Hepatocyte (in vitro differentiated cells): ENCODE data around the gene HS1BP3. TPM values are rescaled to one million over a fixed set of nuclear protein-coding genes. Genes with fewer than 3 reads are reported as not detected.

Source experiments
- DNase-seq: peaks from one replicate; pipeline ENCODE4 v3.0.0-alpha.2; 2016; ENCODE audit warnings: low spot score
- H2AFZ ChIP-seq: fragments of 200-600 bp; sonication (generic); 2 replicates; pipeline ENCODE4 v1.6.0; 2016; ENCODE audit warnings: antibody characterized with exemption, mild to moderate bottlenecking
- H3K27ac ChIP-seq: fragments of 200-600 bp; sonication (generic); 2 replicates; pipeline ENCODE4 v1.5.1; 2016; ENCODE audit warnings: mild to moderate bottlenecking
- H3K27me3 ChIP-seq: fragments of 200-600 bp; sonication (generic); 2 replicates; pipeline ENCODE4 v1.6.1; 2016
- H3K36me3 ChIP-seq: fragments of 200-600 bp; sonication (generic); replicated peaks from 2 replicates; pipeline ENCODE4 v1.5.1; 2016; ENCODE audit warnings: low read depth; ENCODE audit not compliant: insufficient read depth
- H3K4me1 ChIP-seq: fragments of 200-600 bp; sonication (generic); 2 replicates; pipeline ENCODE4 v1.5.1; 2016; ENCODE audit warnings: mild to moderate bottlenecking, moderate library complexity; ENCODE audit not compliant: insufficient read depth
- H3K4me2 ChIP-seq: fragments of 200-600 bp; sonication (generic); 2 replicates; pipeline ENCODE4 v1.6.0; 2016
- H3K4me3 ChIP-seq: fragments of 200-600 bp; sonication (generic); 2 replicates; pipeline ENCODE4 v1.5.1; 2016; ENCODE audit warnings: mild to moderate bottlenecking
- H3K79me2 ChIP-seq: fragments of 200-600 bp; sonication (generic); 2 replicates; pipeline ENCODE4 v1.6.0; 2017; ENCODE audit warnings: mild to moderate bottlenecking
- H3K9me2 ChIP-seq: fragments of 200-600 bp; sonication (generic); replicated peaks from 2 replicates; pipeline ENCODE4 v1.6.0; 2017; ENCODE audit warnings: mild to moderate bottlenecking; ENCODE audit not compliant: insufficient read depth
- H3K9me3 ChIP-seq: fragments of 200-600 bp; sonication (generic); 2 replicates; pipeline ENCODE4 v1.5.1; 2016; ENCODE audit warnings: low read depth, mild to moderate bottlenecking
- H4K20me1 ChIP-seq: fragments of 200-600 bp; sonication (generic); 2 replicates; pipeline ENCODE4 v1.6.0; 2016; ENCODE audit warnings: mild to moderate bottlenecking; ENCODE audit not compliant: insufficient read depth, poor library complexity, severe bottlenecking
- EZH2 ChIP-seq: fragments of 200-600 bp; sonication (generic); IDR thresholded peaks from 2 replicates; pipeline ENCODE4 v1.6.1; 2016; ENCODE audit warnings: antibody characterized with exemption, mild to moderate bottlenecking, borderline replicate concordance
- EZH2phosphoT487 ChIP-seq: fragments of 200-600 bp; sonication (generic); IDR thresholded peaks from one replicate; pipeline ENCODE4 v1.6.1; 2018; ENCODE audit warnings: antibody characterized with exemption, mild to moderate bottlenecking, low read depth, moderate library complexity; ENCODE audit not compliant: unreplicated experiment, severe bottlenecking
- WGBS: methylation state at CpG from one replicate; pipeline ENCODE4 v1.1.6; 2016; ENCODE audit warnings: low lambda C conversion rate; ENCODE audit errors: missing lambda C conversion rate; 5-methylcytosine and 5-hydroxymethylcytosine counted together
- polyA plus RNA-seq: library from polyadenylated mRNA; unstranded; fragments of >200 nt; fragmentation: Nextera tagmentation; extraction: Ambion mirVana; gene quantifications from 2 replicates; pipeline ENCODE4 v1.2.1, GENCODE V29; 2016
- total RNA-seq: library from RNA; depleted of rRNA; stranded (reverse); fragments of >200 nt; gene quantifications from 2 replicates; pipeline ENCODE4 v1.2.3, GENCODE V29; 2014
- TF ChIP-seq, protein P1 (sequence below): fragments of 200-600 bp; sonication (generic); IDR thresholded peaks from 2 replicates; pipeline ENCODE4 v1.5.1; 2016; ENCODE audit warnings: antibody characterized with exemption, mild to moderate bottlenecking; ENCODE audit not compliant: poor library complexity

The HS1BP3 gene
- total and polyA plus RNA-seq, 2 experiments from 2014 or later: 26.8 to 29.6 TPM

DNA sequence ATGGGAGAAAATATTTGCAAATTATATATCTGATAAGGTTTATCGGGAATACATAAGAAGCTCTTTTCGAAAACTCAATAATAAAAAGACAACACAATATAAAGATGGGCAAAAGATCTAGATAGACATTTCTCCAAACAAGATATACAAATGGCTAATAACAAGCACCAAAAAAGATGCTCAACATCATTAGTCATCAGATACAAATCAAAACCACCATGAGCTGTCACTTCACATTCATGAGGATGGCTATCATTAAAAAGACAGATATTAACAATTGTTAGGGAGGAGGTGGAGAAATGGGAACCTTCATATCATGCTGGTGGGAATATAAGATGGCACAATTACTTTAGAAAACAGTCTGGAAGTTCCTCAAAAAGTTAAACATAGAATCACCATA lies 48.1 kb downstream of the HS1BP3 start:
- DNase-seq: no peak
- no peaks in the 10 kb centered on the region for H3K9me2 ChIP-seq
- no peak overlapping the region for H3K4me2 ChIP-seq
- no peaks in the 10 kb centered on the region for H4K20me1 ChIP-seq
- no peaks in the 10 kb centered on the region for H3K79me2 ChIP-seq
- H3K27me3 ChIP-seq: no peaks in the 10 kb centered on the region
- no peak overlapping the region for H3K27ac ChIP-seq
- TF ChIP-seq EZH2phosphoT487 (no peak), EZH2 (no peak)
- TF ChIP-seq, protein P1, sequence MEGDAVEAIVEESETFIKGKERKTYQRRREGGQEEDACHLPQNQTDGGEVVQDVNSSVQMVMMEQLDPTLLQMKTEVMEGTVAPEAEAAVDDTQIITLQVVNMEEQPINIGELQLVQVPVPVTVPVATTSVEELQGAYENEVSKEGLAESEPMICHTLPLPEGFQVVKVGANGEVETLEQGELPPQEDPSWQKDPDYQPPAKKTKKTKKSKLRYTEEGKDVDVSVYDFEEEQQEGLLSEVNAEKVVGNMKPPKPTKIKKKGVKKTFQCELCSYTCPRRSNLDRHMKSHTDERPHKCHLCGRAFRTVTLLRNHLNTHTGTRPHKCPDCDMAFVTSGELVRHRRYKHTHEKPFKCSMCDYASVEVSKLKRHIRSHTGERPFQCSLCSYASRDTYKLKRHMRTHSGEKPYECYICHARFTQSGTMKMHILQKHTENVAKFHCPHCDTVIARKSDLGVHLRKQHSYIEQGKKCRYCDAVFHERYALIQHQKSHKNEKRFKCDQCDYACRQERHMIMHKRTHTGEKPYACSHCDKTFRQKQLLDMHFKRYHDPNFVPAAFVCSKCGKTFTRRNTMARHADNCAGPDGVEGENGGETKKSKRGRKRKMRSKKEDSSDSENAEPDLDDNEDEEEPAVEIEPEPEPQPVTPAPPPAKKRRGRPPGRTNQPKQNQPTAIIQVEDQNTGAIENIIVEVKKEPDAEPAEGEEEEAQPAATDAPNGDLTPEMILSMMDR: no peak
- no peak overlapping the region for H3K4me3 ChIP-seq
- H3K9me3 ChIP-seq: peaks cover 4% of the 10 kb centered on the region
- H2AFZ ChIP-seq: no peak overlapping the region
- WGBS: 98% methylated on average over 2 of the region's 2 CpGs
- H3K36me3 ChIP-seq: no peaks in the 10 kb centered on the region
- peaks cover 19% of the 10 kb centered on the region for H3K4me1 ChIP-seq

DNA sequence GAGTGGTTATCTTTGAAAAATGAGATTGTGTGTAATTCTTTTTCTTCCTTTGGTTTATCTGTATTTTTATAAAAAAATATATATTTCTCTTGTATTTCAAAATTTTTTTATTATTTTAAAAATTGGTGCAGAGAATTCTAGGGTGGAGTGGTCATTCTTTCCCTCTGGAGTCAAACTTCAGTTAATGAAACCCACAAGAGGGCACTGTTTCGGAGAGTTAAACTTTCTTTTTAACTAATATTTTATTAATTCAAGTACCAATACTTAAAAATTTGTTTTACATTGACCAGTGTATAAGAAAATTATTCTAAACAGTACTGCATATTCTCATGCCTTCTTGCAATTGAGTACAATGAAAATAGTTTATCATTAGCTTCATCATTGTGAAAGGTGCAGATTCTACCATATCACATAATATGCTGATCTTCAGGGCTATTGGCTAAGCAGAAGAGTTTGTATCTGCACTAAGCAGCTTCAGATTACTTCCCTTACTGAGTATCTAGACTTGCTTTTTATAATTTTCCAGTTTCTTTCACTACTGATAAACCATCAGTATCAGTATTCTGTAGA lies 50.1 kb downstream of the HS1BP3 start:
- H3K36me3 ChIP-seq: no peaks in the 10 kb centered on the region
- H4K20me1 ChIP-seq: no peaks in the 10 kb centered on the region
- H3K79me2 ChIP-seq: no peaks in the 10 kb centered on the region
- H3K9me3 ChIP-seq: no peaks in the 10 kb centered on the region
- no peak overlapping the region for H3K4me3 ChIP-seq
- peaks cover 38% of the 10 kb centered on the region for H3K4me1 ChIP-seq
- no peaks in the 10 kb centered on the region for H3K27me3 ChIP-seq
- no peak for DNase-seq
- TF ChIP-seq, protein P1: peak; percentile 67
- no peak for TF ChIP-seq EZH2
- no peak overlapping the region for H2AFZ ChIP-seq
- no peaks in the 10 kb centered on the region for H3K9me2 ChIP-seq
- H3K4me2 ChIP-seq: no peak overlapping the region
- 78% methylated on average over 1 of the region's 1 CpG for WGBS
- no peak overlapping the region for H3K27ac ChIP-seq

DNA sequence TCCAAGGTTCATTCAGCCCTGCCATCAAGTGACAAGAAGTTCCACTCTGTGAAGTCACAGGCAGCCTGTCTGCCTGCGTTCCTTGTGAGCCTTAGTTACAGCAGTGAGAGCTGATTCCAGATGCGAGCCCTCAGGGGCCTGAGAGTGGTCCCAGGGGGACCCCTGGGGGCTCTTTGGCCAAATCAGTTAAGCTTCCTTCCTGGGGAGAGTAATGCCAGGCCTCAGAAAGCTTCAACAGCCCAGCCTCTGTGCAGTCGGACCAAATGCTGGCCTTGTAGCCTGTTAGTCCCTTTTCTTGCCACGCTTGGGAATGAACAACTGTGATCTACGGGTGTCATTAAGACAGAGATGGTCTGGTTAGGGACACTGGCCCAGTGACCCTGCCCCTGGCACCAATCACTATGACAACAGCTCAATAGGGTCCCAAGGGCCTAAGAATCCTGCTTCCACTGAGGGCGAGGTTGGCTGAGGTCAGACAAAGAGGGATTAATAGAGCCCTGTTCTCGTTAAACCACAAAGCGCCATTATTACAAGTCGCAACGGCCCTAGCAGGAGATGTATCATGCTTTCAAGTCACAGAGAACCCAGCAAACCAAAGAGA lies 50.9 kb downstream of the HS1BP3 start:
- H3K27ac ChIP-seq: no peak overlapping the region
- no peak overlapping the region for H3K4me3 ChIP-seq
- peaks cover 47% of the 10 kb centered on the region for H3K4me1 ChIP-seq
- WGBS: 85% methylated on average over 10 of the region's 10 CpGs
- no peak overlapping the region for H2AFZ ChIP-seq
- H3K9me3 ChIP-seq: no peaks in the 10 kb centered on the region
- DNase-seq: no peak
- H3K36me3 ChIP-seq: no peaks in the 10 kb centered on the region
- TF ChIP-seq EZH2phosphoT487: no peak
- no peak for TF ChIP-seq EZH2
- TF ChIP-seq, protein P1: no peak
- no peaks in the 10 kb centered on the region for H3K79me2 ChIP-seq
- no peaks in the 10 kb centered on the region for H3K27me3 ChIP-seq
- no peaks in the 10 kb centered on the region for H4K20me1 ChIP-seq
- no peak overlapping the region for H3K4me2 ChIP-seq
- no peaks in the 10 kb centered on the region for H3K9me2 ChIP-seq
